GM21447 (cell line): Measurements from ENCODE around the gene CYBRD1.

Source experiments
- ATAC-seq: cut with Tn5 transposase; IDR thresholded peaks from one replicate; pipeline ENCODE4 v1.9.1; 2021; ENCODE audit not compliant: unreplicated experiment

The CYBRD1 gene

GRCh38 chr2:171595896-171596295, 73.6 kb downstream of the CYBRD1 start:
- ATAC-seq: no peak

GRCh38 chr2:171598713-171599319, 76.5 kb downstream of the CYBRD1 start:
- ATAC-seq: peak; percentile 96

GRCh38 chr2:171600126-171600525, 77.9 kb downstream of the CYBRD1 start:
- no peak for ATAC-seq

- ATAC-seq: no peak
These were observed 80.1 kb downstream of the CYBRD1 start for GRCh38 chr2:171602352-171602751.
